ENCODE data around the gene LYRM1. TPM values are rescaled to one million over a fixed set of nuclear protein-coding genes. Genes with fewer than 3 reads are reported as not detected.
"Not testable (repeated sequence)": the region's sequence is repeated elsewhere in the genome, so short reads cannot be mapped to it uniquely, and the experiment has no call there.

LYRM1 gene
- polyA plus RNA-seq, 2 donors, result 15.8 to 15.9 TPM

GRCh38 chr16:20860361-20860760 lies 40.2 kb upstream of the LYRM1 start:
- H3K27ac ChIP-seq (ENCODE audit: low read depth in 2 of 2, low read length in 1 of 2), result no peak overlapping the region
- H3K27me3 ChIP-seq (ENCODE audit: control insufficient read depth in 1 of 2, insufficient read depth in 2 of 2, low read length in 2 of 2), result no peaks in the 10 kb centered on the region
- H3K4me1 ChIP-seq (ENCODE audit: control insufficient read depth in 2 of 2, insufficient read depth in 2 of 2, low read length in 1 of 2), result peaks cover 0 to 2% of the 10 kb centered on the region in 2 donors
- WGBS, 2 donors, result 78 to 79% methylated on average over 4 of the region's 4 CpGs
- H3K36me3 ChIP-seq (ENCODE audit: control insufficient read depth in 2 of 2, insufficient read depth in 2 of 2, low read length in 1 of 2), result peaks cover 4 to 16% of the 10 kb centered on the region in 2 donors
- no peak overlapping the region for H3K4me3 ChIP-seq (ENCODE audit: low read depth in 1 of 2, low read length in 2 of 2)
- no peaks in the 10 kb centered on the region for H3K9me3 ChIP-seq (ENCODE audit: control insufficient read depth in 2 of 2, insufficient read depth in 1 of 2, low read depth in 1 of 2, low read length in 1 of 2)

- H3K4me1 ChIP-seq (ENCODE audit: control insufficient read depth in 2 of 2, insufficient read depth in 2 of 2, low read length in 1 of 2); H3K9me3 ChIP-seq (ENCODE audit: control insufficient read depth in 2 of 2, insufficient read depth in 1 of 2, low read depth in 1 of 2, low read length in 1 of 2); H3K27ac ChIP-seq (ENCODE audit: low read depth in 2 of 2, low read length in 1 of 2); H3K27me3 ChIP-seq (ENCODE audit: control insufficient read depth in 1 of 2, insufficient read depth in 2 of 2, low read length in 2 of 2); H3K4me3 ChIP-seq (ENCODE audit: low read depth in 1 of 2, low read length in 2 of 2): not testable (repeated sequence)
- 84 to 88% methylated on average over 3 to 4 of the region's 4 CpGs for WGBS, 2 donors
- H3K36me3 ChIP-seq (ENCODE audit: control insufficient read depth in 2 of 2, insufficient read depth in 2 of 2, low read length in 1 of 2), result peaks cover 4 to 16% of the 10 kb centered on the region in 2 donors
These were observed 39.6 kb upstream of the LYRM1 start for GRCh38 chr16:20860995-20861394.

GRCh38 chr16:20862162-20862960 lies 38.2 kb upstream of the LYRM1 start:
- Histone ChIP-seq H3K27me3 (ENCODE audit: control insufficient read depth in 1 of 2, insufficient read depth in 2 of 2, low read length in 2 of 2) (no peaks in the 10 kb centered on the region), H3K27ac (ENCODE audit: low read depth in 2 of 2, low read length in 1 of 2) (no peak overlapping the region), H3K4me3 (ENCODE audit: low read depth in 1 of 2, low read length in 2 of 2) (no peak overlapping the region), H3K4me1 (ENCODE audit: control insufficient read depth in 2 of 2, insufficient read depth in 2 of 2, low read length in 1 of 2) (peaks cover 3 to 15% of the 10 kb centered on the region in 2 donors), H3K36me3 (ENCODE audit: control insufficient read depth in 2 of 2, insufficient read depth in 2 of 2, low read length in 1 of 2) (peaks cover 0 to 16% of the 10 kb centered on the region in 2 donors), H3K9me3 (ENCODE audit: control insufficient read depth in 2 of 2, insufficient read depth in 1 of 2, low read depth in 1 of 2, low read length in 1 of 2) (no peaks in the 10 kb centered on the region)
- WGBS, 2 donors, result 96 to 97% methylated on average over 21 of the region's 21 CpGs

- peaks cover 6 to 24% of the 10 kb centered on the region in 2 donors for H3K4me1 ChIP-seq (ENCODE audit: control insufficient read depth in 2 of 2, insufficient read depth in 2 of 2, low read length in 1 of 2)
- peaks cover 0 to 16% of the 10 kb centered on the region in 2 donors for H3K36me3 ChIP-seq (ENCODE audit: control insufficient read depth in 2 of 2, insufficient read depth in 2 of 2, low read length in 1 of 2)
- not testable (repeated sequence) for H3K27me3 ChIP-seq (ENCODE audit: control insufficient read depth in 1 of 2, insufficient read depth in 2 of 2, low read length in 2 of 2); H3K9me3 ChIP-seq (ENCODE audit: control insufficient read depth in 2 of 2, insufficient read depth in 1 of 2, low read depth in 1 of 2, low read length in 1 of 2); H3K27ac ChIP-seq (ENCODE audit: low read depth in 2 of 2, low read length in 1 of 2); H3K4me3 ChIP-seq (ENCODE audit: low read depth in 1 of 2, low read length in 2 of 2)
- 93 to 94% methylated on average over 6 of the region's 6 CpGs for WGBS, 2 donors
These were observed 36.2 kb upstream of the LYRM1 start for GRCh38 chr16:20864376-20864775.

- Histone ChIP-seq H3K36me3 (ENCODE audit: control insufficient read depth in 2 of 2, insufficient read depth in 2 of 2, low read length in 1 of 2) (peaks cover 0 to 11% of the 10 kb centered on the region in 2 donors), H3K27me3 (ENCODE audit: control insufficient read depth in 1 of 2, insufficient read depth in 2 of 2, low read length in 2 of 2) (no peaks in the 10 kb centered on the region), H3K9me3 (ENCODE audit: control insufficient read depth in 2 of 2, insufficient read depth in 1 of 2, low read depth in 1 of 2, low read length in 1 of 2) (no peaks in the 10 kb centered on the region), H3K27ac (ENCODE audit: low read depth in 2 of 2, low read length in 1 of 2) (peak overlapping the region; percentile 92 to 93), H3K4me1 (ENCODE audit: control insufficient read depth in 2 of 2, insufficient read depth in 2 of 2, low read length in 1 of 2) (peaks cover 6 to 29% of the 10 kb centered on the region in 2 donors), H3K4me3 (ENCODE audit: low read depth in 1 of 2, low read length in 2 of 2) (no peak overlapping the region)
- 36 to 40% methylated on average over 6 of the region's 6 CpGs for WGBS, 2 donors
These were observed 35.0 kb upstream of the LYRM1 start for GRCh38 chr16:20865420-20866131.

GRCh38 chr16:20866145-20866772 lies 34.3 kb upstream of the LYRM1 start:
- Histone ChIP-seq H3K36me3 (ENCODE audit: control insufficient read depth in 2 of 2, insufficient read depth in 2 of 2, low read length in 1 of 2) (peaks cover 0 to 7% of the 10 kb centered on the region in 2 donors), H3K9me3 (ENCODE audit: control insufficient read depth in 2 of 2, insufficient read depth in 1 of 2, low read depth in 1 of 2, low read length in 1 of 2) (no peaks in the 10 kb centered on the region), H3K4me3 (ENCODE audit: low read depth in 1 of 2, low read length in 2 of 2) (no peak overlapping the region), H3K4me1 (ENCODE audit: control insufficient read depth in 2 of 2, insufficient read depth in 2 of 2, low read length in 1 of 2) (peaks cover 6 to 29% of the 10 kb centered on the region in 2 donors), H3K27ac (ENCODE audit: low read depth in 2 of 2, low read length in 1 of 2) (peak overlapping the region; percentile 92 to 93), H3K27me3 (ENCODE audit: control insufficient read depth in 1 of 2, insufficient read depth in 2 of 2, low read length in 2 of 2) (no peaks in the 10 kb centered on the region)
- 54 to 57% methylated on average over 6 of the region's 6 CpGs for WGBS, 2 donors

- 57 to 59% methylated on average over 3 of the region's 3 CpGs for WGBS, 2 donors
- H3K9me3 ChIP-seq (ENCODE audit: control insufficient read depth in 2 of 2, insufficient read depth in 1 of 2, low read depth in 1 of 2, low read length in 1 of 2), result no peaks in the 10 kb centered on the region
- peak overlapping the region; percentile 92 to 93 for H3K27ac ChIP-seq (ENCODE audit: low read depth in 2 of 2, low read length in 1 of 2)
- peaks cover 0 to 7% of the 10 kb centered on the region in 2 donors for H3K36me3 ChIP-seq (ENCODE audit: control insufficient read depth in 2 of 2, insufficient read depth in 2 of 2, low read length in 1 of 2)
- H3K4me3 ChIP-seq (ENCODE audit: low read depth in 1 of 2, low read length in 2 of 2), result no peak overlapping the region
- no peaks in the 10 kb centered on the region for H3K27me3 ChIP-seq (ENCODE audit: control insufficient read depth in 1 of 2, insufficient read depth in 2 of 2, low read length in 2 of 2)
- H3K4me1 ChIP-seq (ENCODE audit: control insufficient read depth in 2 of 2, insufficient read depth in 2 of 2, low read length in 1 of 2), result peaks cover 6 to 29% of the 10 kb centered on the region in 2 donors
These were observed 33.8 kb upstream of the LYRM1 start for GRCh38 chr16:20866801-20867200.

- WGBS, 2 donors, result 40 to 64% methylated on average over 2 of the region's 2 CpGs
- peak overlapping the region in 1 of 2 donors; percentile 6 for H3K27ac ChIP-seq (ENCODE audit: low read depth in 2 of 2, low read length in 1 of 2)
These were observed 33.0 kb upstream of the LYRM1 start for GRCh38 chr16:20867585-20867984.

GRCh38 chr16:20868890-20869289 lies 31.7 kb upstream of the LYRM1 start:
- 9 to 17% methylated on average over 3 of the region's 3 CpGs for WGBS, 2 donors
- Histone ChIP-seq H3K36me3 (ENCODE audit: control insufficient read depth in 2 of 2, insufficient read depth in 2 of 2, low read length in 1 of 2) (no peaks in the 10 kb centered on the region), H3K9me3 (ENCODE audit: control insufficient read depth in 2 of 2, insufficient read depth in 1 of 2, low read depth in 1 of 2, low read length in 1 of 2) (no peaks in the 10 kb centered on the region), H3K27ac (ENCODE audit: low read depth in 2 of 2, low read length in 1 of 2) (peak overlapping the region; percentile 14 to 44), H3K4me3 (ENCODE audit: low read depth in 1 of 2, low read length in 2 of 2) (no peak overlapping the region), H3K27me3 (ENCODE audit: control insufficient read depth in 1 of 2, insufficient read depth in 2 of 2, low read length in 2 of 2) (no peaks in the 10 kb centered on the region), H3K4me1 (ENCODE audit: control insufficient read depth in 2 of 2, insufficient read depth in 2 of 2, low read length in 1 of 2) (peaks cover 6 to 27% of the 10 kb centered on the region in 2 donors)

More at GRCh38 chr16:20867585-20867984, 33.0 kb upstream of the LYRM1 start:
- no peaks in the 10 kb centered on the region for H3K36me3 ChIP-seq (ENCODE audit: control insufficient read depth in 2 of 2, insufficient read depth in 2 of 2, low read length in 1 of 2)
- H3K4me1 ChIP-seq (ENCODE audit: control insufficient read depth in 2 of 2, insufficient read depth in 2 of 2, low read length in 1 of 2), result peaks cover 6 to 28% of the 10 kb centered on the region in 2 donors
- H3K27me3 ChIP-seq (ENCODE audit: control insufficient read depth in 1 of 2, insufficient read depth in 2 of 2, low read length in 2 of 2), result no peaks in the 10 kb centered on the region
- H3K4me3 ChIP-seq (ENCODE audit: low read depth in 1 of 2, low read length in 2 of 2), result no peak overlapping the region
- H3K9me3 ChIP-seq (ENCODE audit: control insufficient read depth in 2 of 2, insufficient read depth in 1 of 2, low read depth in 1 of 2, low read length in 1 of 2), result no peaks in the 10 kb centered on the region

Data from esophagus (tissue), 2 donors.